GM12874 (cell line): ENCODE data around the gene CACNA1C.

ENCODE experiments used
- TF ChIP-seq, protein P1 (sequence below): IDR thresholded peaks from 2 replicates; pipeline ENCODE4 v1.5.1; 2011; ENCODE audit warnings: low read depth, mild to moderate bottlenecking, control low read depth, low read length, moderate library complexity; ENCODE audit not compliant: insufficient read depth

Gene CACNA1C

GRCh38 chr12:2408262-2408661 lies 355.5 kb downstream of the CACNA1C start:
- TF ChIP-seq, protein P1, sequence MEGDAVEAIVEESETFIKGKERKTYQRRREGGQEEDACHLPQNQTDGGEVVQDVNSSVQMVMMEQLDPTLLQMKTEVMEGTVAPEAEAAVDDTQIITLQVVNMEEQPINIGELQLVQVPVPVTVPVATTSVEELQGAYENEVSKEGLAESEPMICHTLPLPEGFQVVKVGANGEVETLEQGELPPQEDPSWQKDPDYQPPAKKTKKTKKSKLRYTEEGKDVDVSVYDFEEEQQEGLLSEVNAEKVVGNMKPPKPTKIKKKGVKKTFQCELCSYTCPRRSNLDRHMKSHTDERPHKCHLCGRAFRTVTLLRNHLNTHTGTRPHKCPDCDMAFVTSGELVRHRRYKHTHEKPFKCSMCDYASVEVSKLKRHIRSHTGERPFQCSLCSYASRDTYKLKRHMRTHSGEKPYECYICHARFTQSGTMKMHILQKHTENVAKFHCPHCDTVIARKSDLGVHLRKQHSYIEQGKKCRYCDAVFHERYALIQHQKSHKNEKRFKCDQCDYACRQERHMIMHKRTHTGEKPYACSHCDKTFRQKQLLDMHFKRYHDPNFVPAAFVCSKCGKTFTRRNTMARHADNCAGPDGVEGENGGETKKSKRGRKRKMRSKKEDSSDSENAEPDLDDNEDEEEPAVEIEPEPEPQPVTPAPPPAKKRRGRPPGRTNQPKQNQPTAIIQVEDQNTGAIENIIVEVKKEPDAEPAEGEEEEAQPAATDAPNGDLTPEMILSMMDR, result no peak

DNA sequence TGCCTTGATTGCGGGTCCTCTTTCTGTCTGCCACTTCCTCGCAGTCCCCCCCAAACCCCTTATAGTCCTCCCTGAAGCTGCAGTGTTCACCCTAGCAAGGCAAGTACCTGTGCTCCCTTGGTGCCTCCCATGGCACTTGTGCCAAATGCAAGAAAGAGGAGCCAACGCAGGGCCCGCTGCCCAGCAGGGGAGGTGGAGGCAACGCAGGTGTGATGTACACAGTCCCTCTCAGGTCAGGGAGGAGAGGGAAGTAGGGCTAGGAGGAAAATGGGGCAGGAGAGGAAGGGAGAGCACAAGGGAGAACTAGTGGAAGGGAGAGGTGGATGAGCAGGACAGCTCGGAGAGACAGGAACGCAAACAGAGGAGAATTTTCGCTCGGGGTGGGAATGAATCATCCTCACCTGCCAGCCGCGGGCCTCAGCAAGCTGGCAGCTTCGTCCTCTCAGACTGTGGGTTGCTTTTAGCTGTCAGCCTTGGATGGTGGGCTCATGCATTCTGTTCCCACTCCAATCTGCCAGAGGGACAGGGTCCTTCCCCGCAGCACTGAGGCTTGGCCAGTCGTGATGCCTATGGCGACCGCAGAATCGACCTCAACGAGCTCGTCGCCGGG lies 357.0 kb downstream of the CACNA1C start:
- TF ChIP-seq, protein P1, result no peak

DNA sequence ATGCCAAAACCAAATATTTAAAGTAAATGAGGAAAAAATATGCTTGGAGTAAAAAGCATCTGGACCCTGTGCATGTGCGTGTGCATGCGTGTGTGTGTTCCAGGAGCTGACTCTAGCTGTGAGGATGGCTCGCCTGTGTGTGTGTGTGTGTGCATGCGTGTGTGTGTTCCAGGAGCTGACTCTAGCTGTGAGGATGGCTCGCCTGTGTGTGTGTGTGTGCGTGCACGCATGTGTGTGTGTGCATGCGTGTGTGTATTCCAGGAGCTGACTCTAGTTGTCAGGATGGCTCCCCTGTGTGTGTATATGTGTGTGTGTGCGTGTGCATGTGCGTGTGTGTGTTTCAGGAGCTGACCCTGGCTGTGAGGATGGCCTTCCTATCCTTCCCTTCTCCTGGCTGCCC lies 357.7 kb downstream of the CACNA1C start:
- TF ChIP-seq, protein P1, result no peak

- TF ChIP-seq, protein P1, result no peak
These were observed 358.2 kb downstream of the CACNA1C start for GRCh38 chr12:2411011-2411410.

DNA sequence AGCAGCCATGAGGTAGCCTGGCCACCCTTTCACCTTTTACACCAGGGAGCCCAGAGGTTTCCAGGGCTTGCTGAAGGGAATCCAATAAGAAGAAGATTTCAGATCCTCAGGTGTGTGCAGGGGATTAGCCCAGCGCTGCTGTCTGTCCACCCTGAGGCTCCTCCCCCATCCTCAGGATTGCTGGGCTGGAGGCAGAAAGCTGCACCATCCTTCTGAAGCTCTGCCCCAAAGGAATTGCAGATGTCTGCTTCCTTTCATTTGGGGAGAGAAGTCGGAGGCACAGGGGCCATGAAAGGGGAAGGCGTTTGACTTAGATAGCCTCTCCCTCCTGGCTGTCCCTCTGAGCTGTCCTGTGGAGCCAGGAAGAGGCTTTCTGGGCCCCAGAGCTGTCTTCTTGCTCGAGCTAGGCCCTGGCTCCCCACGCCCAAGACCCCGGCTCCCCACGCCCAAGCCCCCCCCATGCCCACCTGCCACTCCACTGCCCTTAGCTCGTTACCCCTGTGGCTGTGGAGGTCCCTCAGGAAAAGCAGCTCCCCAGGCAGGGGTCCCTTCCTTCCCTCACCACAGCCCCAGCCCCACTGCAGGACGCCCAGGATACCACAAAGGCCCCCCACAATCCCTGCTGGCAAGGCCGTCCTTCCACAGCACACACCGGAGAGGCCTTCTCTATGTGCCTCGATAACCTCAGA lies 359.0 kb downstream of the CACNA1C start:
- TF ChIP-seq, protein P1, result no peak

DNA sequence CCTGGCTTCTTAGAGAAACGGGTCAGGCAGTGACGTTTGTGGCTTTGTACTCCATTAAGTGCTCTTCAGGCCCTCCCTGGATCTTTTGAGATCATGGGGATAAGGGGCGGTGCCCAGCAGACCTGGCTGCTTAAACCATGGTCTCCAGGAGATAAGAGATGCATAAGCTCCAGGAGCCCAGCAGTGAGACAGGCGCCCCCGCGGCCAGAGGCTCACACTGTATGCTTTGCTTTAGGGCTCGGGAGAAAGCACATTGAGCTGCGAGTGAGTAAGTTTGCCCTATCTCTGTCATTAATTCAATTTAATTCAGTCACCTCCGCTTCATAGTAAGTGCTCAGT lies 359.5 kb downstream of the CACNA1C start:
- TF ChIP-seq, protein P1, result no peak

DNA sequence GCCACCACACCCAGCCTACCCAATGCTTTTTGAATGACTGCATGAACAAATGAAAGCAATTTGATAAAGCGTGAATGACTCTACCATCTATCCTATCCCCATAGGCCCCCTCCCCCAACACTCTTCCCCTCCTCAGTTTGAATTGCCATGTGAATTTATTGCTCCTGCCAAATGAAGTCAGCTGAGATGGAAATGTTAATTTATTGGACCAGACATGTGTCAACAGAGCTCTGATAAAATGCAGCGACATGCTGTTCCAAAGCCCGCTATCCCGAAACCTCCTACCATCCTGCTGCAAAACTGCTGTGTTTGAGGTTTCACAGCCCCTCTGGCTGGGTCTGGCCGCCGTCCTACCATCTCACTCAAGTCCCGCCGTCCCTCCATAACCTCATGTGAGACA lies 360.5 kb downstream of the CACNA1C start:
- TF ChIP-seq, protein P1, result no peak
